IPS-15b (cell line): Measurements from ENCODE around the gene DUS1L.

Experiments
- H3K27me3 ChIP-seq: one replicate; pipeline ENCODE4 v1.6.1; 2013; ENCODE audit warnings: low read length; ENCODE audit not compliant: control insufficient read depth, insufficient read depth
- H3K36me3 ChIP-seq: one replicate; pipeline ENCODE4 v1.6.1; 2013; ENCODE audit warnings: low read length; ENCODE audit not compliant: control insufficient read depth, insufficient read depth
- H3K4me1 ChIP-seq: one replicate; pipeline ENCODE4 v1.6.1; 2013; ENCODE audit warnings: mild to moderate bottlenecking, low read length; ENCODE audit not compliant: control insufficient read depth, insufficient read depth
- H3K4me3 ChIP-seq: one replicate; pipeline ENCODE4 v1.5.1; 2013; ENCODE audit warnings: low read depth, low read length
- H3K9ac ChIP-seq: one replicate; pipeline ENCODE4 v1.6.1; 2013; ENCODE audit warnings: low read depth, mild to moderate bottlenecking, low read length
- H3K9me3 ChIP-seq: one replicate; pipeline ENCODE4 v1.6.1; 2013; ENCODE audit warnings: mild to moderate bottlenecking, low read length; ENCODE audit not compliant: control insufficient read depth, insufficient read depth

The DUS1L gene

GRCh38 chr17:82036634-82037091 lies 28.9 kb downstream of the DUS1L start:
- Histone ChIP-seq H3K4me1 (no peaks in the 10 kb centered on the region), H3K9ac (peak overlapping the region; percentile 54), H3K27me3 (peaks cover 4% of the 10 kb centered on the region)

GRCh38 chr17:82035956-82036633 lies 29.5 kb downstream of the DUS1L start:
- peaks cover 4% of the 10 kb centered on the region for H3K27me3 ChIP-seq
- no peaks in the 10 kb centered on the region for H3K36me3 ChIP-seq
- H3K9me3 ChIP-seq = no peaks in the 10 kb centered on the region
- H3K4me1 ChIP-seq = no peaks in the 10 kb centered on the region
- peak overlapping the region; percentile 76 for H3K4me3 ChIP-seq
- no peak overlapping the region for H3K9ac ChIP-seq

More at GRCh38 chr17:82036634-82037091, 28.9 kb downstream of the DUS1L start:
- Histone ChIP-seq H3K4me3 (peak overlapping the region; percentile 76), H3K9me3 (no peaks in the 10 kb centered on the region), H3K36me3 (no peaks in the 10 kb centered on the region)

GRCh38 chr17:82035488-82035887 lies 30.1 kb downstream of the DUS1L start:
- H3K4me1 ChIP-seq = no peaks in the 10 kb centered on the region
- H3K9ac ChIP-seq = no peak overlapping the region
- no peak overlapping the region for H3K4me3 ChIP-seq
- H3K36me3 ChIP-seq = no peaks in the 10 kb centered on the region
- H3K9me3 ChIP-seq = no peaks in the 10 kb centered on the region
- peaks cover 4% of the 10 kb centered on the region for H3K27me3 ChIP-seq

- no peak overlapping the region for H3K9ac ChIP-seq
- H3K36me3 ChIP-seq = peaks cover 4% of the 10 kb centered on the region
- peaks cover 4% of the 10 kb centered on the region for H3K27me3 ChIP-seq
- no peaks in the 10 kb centered on the region for H3K4me1 ChIP-seq
- no peaks in the 10 kb centered on the region for H3K9me3 ChIP-seq
- H3K4me3 ChIP-seq = peak overlapping the region; percentile 18
Measured at GRCh38 chr17:82034371-82035011, 31.1 kb downstream of the DUS1L start.

- H3K9me3 ChIP-seq = no peaks in the 10 kb centered on the region
- peaks cover 6% of the 10 kb centered on the region for H3K36me3 ChIP-seq
- H3K4me3 ChIP-seq = peak overlapping the region; percentile 8
- H3K4me1 ChIP-seq = no peaks in the 10 kb centered on the region
- H3K27me3 ChIP-seq = peaks cover 2% of the 10 kb centered on the region
- peak overlapping the region; percentile 62 for H3K9ac ChIP-seq
Measured at GRCh38 chr17:82033359-82034085, 32.1 kb downstream of the DUS1L start.

- Histone ChIP-seq H3K27me3 (peaks cover 2% of the 10 kb centered on the region), H3K9ac (peak overlapping the region; percentile 62), H3K9me3 (no peaks in the 10 kb centered on the region), H3K4me1 (no peaks in the 10 kb centered on the region), H3K36me3 (peaks cover 14% of the 10 kb centered on the region), H3K4me3 (peak overlapping the region; percentile 64)
Measured at GRCh38 chr17:82031885-82032627, 33.5 kb downstream of the DUS1L start.

- Histone ChIP-seq H3K9me3 (no peaks in the 10 kb centered on the region), H3K36me3 (peaks cover 14% of the 10 kb centered on the region), H3K4me3 (peak within 1 kb of the TSS; percentile 64), H3K9ac (peak within 1 kb of the TSS; percentile 62), H3K27me3 (no peaks in the 10 kb centered on the region), H3K4me1 (no peaks in the 10 kb centered on the region)
Measured at GRCh38 chr17:82031303-82031884, 34.2 kb downstream of the DUS1L start, which contains the start of gene RAC3. RAC3 (plus strand) TSS chr17:82031678; CDS start chr17:82031762, 84 bp downstream.

- Histone ChIP-seq H3K4me1 (no peaks in the 10 kb centered on the region), H3K9ac (no peak overlapping the region), H3K4me3 (peak overlapping the region; percentile 52), H3K36me3 (peaks cover 14% of the 10 kb centered on the region), H3K27me3 (no peaks in the 10 kb centered on the region), H3K9me3 (no peaks in the 10 kb centered on the region)
Measured at GRCh38 chr17:82030470-82031302, 34.9 kb downstream of the DUS1L start.

- Histone ChIP-seq H3K9ac (no peak overlapping the region), H3K4me3 (no peak overlapping the region), H3K36me3 (peaks cover 14% of the 10 kb centered on the region), H3K4me1 (no peaks in the 10 kb centered on the region), H3K9me3 (no peaks in the 10 kb centered on the region), H3K27me3 (no peaks in the 10 kb centered on the region)
Measured at GRCh38 chr17:82029990-82030469, 35.6 kb downstream of the DUS1L start.

GRCh38 chr17:82029391-82029790 lies 36.2 kb downstream of the DUS1L start:
- Histone ChIP-seq H3K4me3 (no peak overlapping the region), H3K36me3 (peaks cover 14% of the 10 kb centered on the region)

More at GRCh38 chr17:82029391-82029790, 36.2 kb downstream of the DUS1L start:
- Histone ChIP-seq H3K9me3 (no peaks in the 10 kb centered on the region), H3K4me1 (no peaks in the 10 kb centered on the region), H3K9ac (no peak overlapping the region), H3K27me3 (no peaks in the 10 kb centered on the region)
